Embryonic facial prominence (tissue), 1 donor: ENCODE data around the gene HCAR3.
"Not testable (repeated sequence)": the region's sequence is repeated elsewhere in the genome, so short reads cannot be mapped to it uniquely, and the experiment has no call there.

Experiments used
- DNase-seq: peaks from one replicate; pipeline ENCODE4 v3.0.0-alpha.2; 2016; ENCODE audit errors: extremely low spot score

The HCAR3 gene

DNA sequence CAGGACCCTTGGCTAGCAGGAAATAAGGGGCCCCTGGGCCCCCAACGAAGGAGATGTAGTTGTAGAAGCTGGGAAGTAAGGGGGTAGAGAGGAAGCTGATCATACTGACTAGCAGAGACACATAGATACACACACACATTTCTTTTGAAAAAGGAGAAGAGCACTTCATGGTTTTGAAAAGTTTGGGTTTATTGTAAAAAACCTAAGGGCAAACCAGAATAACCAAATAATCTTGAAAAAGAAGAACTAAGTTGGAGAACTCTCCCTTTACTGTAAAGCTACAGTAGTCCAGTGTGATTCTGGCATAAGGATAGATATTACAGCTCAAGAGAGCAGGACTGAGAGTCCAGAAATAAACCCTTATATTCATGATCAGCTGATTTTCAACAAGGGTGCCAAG lies 5.8 kb upstream of the HCAR3 start:
- no peak for DNase-seq

DNA sequence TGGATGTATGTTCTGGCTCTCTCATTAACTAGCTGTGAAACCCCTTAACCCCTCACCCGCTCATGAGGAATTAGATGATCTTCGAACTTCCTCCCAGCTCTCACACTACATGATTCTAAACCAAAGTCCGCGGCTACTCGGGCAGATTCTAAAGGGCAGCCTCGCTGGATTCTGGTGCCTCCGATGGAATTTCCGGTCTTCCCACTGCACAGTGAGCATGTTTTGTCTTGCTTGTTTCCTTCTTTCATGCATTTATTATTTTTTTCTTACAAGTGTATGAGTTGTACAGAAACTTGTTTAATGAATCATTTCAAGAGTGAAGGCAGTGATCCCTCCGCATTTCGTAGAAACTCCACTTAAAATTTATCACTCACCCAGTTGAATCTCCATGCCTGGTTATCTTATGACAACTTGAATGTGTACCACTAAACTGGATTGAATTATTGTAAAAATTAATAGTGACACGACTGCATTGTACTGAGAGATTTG lies 4.5 kb upstream of the HCAR3 start:
- no peak for DNase-seq

DNA sequence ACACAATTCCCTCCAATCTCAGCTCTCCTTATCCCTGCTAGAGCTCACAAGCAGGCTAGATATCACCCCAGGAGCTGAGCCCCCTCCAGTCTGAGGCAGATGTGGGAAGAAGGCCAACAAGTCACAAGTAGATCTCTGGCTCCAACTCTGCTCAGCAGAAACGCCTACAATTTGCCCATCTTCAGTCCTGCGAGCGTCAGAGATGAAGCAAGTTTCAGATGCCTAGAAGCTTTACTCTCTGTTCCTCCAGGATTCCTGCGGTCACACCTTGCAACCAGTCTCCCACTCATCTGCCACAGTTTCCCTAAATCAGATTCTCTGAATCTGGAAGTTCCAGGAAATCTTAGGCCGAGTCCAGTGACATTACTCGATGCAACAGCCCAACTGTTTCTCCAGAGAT lies 1.4 kb downstream of the HCAR3 start:
- not testable (repeated sequence) for DNase-seq

DNA sequence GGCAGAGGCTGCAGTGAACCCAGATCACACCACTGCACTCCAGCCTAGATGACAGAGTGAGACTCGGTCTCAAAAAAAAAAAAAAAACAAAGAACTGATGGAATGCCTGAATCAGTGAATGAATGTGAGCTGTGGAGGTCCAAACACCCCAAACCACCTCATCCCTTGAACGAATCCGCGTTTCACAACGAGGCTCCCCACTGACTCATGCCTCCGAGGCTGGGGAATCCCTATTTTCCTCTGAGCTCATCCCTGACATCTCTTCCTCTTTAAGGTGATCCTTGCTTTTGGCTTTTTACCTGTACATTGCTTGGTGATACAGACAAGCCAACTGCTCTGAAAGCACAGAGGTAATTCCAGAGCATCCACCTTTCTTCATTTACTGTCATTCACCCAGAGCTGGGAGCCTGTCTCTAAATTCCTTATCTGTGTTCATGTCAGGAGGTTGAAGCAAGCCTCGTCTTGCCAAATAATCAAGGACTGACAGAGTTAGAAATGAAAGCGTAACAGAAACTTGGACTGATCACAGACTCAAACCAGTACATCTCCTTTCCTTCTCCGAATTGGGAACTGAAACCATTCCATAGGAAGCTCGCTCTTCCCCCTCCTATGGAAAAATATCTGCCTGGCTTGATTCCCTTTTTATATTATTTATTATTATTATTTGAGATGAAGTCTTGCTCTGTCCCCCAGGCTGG lies 3.0 kb downstream of the HCAR3 start:
- DNase-seq, result not testable (repeated sequence)

DNA sequence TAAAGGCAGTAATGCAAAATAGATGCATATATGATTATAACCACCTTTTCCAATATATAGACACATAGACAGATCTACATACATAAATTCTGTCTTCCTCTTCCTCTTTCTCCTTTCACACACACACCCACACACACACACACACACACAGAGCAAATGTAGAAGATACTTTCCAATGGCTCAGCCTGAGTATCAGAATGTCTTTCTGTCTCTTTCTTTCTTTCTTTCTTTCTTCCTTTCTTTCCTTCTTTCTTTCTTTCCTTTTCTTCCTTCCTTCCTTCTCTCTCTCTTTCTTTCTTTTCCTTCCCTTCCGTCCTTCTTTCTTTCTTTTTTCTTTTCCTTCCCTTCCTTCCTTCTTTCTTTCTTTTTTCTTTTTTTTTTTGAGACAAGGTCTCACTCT lies 5.3 kb downstream of the HCAR3 start:
- not testable (repeated sequence) for DNase-seq

DNA sequence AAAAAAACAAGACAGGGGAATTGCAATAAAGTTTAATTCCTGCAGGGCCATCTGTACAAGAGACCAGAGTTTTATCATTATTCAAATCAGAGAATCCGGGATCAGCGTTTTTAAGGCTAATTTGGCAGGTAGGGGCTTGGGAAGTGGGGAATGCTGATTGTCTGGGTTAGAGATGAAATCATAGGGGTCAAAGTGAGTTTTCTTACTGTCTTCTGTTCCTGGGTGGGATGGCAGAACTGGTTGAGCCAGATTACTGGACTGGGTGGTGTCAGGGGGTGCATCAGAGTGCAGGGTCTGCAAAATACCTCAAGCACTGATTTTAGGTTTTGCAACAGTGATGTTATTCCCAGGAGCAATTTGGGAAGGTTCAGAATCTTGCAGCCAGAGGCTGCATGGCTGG lies 6.3 kb downstream of the HCAR3 start:
- DNase-seq, result not testable (repeated sequence)

DNA sequence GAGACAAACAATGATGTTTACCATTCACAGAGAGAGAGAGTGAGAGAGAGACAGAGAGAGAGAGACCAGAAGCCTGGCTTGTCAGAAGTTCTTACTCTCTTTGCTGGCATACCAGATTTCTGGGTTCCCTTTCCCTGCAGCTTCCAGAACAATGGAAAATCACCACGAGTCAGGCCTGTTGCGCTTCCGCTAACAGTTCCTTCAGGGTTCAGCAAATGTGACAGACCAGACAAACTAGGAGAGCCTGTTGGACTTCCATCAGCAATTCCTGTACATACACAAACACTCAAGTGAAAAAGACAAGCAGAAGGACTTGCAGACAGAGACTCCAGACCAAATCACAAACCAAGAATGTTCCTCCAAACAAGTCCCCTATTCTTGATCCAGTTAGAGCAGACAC lies 7.3 kb downstream of the HCAR3 start:
- not testable (repeated sequence) for DNase-seq

DNA sequence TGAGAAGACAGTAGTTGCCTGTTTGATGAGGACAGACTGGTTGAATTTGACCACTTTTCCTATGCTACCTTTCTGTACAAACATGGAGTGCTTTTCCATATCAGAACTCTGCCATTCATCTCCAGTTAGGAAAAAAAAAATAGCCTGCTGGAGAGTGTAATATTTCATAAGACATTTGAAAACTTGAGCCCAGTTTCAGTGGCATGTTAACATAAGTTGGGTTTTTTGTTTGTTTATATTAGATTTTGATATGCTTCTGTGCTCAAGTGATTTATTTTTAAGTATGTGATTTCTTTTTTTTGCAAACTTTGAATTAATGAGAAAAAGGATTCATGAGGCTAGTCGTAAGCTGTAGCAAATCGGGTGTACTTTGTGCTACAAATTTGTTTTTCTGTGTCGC lies 12.8 kb downstream of the HCAR3 start:
- DNase-seq, result not testable (repeated sequence)

DNA sequence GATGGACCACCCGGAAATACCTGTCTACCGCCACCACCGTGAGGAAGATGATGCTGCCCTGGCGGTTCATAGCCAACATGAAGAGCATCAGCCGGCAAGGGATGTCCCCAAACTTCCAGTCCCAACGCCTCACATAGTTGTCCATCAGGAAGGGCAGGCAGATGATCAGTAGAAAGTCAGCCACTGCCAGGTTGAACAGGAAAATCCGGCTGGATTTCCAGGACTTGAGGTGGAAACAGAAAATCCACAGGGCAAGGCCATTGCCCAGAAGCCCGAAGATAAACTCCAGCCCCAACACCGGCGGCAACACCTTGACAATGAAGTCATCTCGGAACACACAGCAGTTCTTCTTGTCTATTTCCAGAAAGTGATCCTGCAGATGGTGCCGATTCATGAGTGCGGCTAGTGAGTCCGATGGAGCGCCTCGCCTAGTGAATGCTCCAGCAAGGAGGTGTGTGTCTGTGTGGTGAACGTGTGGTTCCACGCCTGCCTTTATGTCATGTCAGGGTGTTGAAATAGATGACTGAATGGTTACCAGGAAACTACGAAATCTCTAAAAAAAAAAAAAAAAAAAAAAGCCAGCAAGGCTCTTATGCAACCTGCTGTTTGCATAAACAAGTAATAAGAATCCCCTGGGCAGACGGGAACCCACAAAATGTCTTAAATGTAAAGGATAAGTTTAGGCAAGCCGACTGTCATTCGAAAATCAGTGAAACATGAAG lies 13.6 kb downstream of the HCAR3 start, which contains the start of gene HCAR2:
Gene HCAR2, minus strand, starts transcription at position 468 of the 722 bp plus-strand sequence. Its CDS starts 74 bp downstream, at position 394.
- not testable (repeated sequence) for DNase-seq

DNA sequence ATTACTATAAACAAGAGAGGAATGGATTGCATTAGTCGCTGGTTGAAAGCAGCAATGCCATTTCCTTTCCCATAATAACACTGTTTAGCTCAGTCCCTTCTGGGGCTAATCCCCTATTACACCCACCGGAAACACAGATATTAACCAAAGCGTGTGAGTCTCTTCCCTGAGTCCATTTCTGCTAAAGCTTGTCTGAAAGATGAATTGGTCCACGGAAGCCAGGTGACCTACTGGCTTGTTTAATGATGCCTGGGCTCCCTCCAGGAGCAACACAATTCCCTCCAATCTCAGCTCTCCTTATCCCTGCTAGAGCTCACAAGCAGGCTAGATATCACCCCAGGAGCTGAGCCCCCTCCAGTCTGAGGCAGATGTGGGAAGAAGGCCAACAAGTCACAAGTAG lies 15.1 kb downstream of the HCAR3 start:
- not testable (repeated sequence) for DNase-seq

DNA sequence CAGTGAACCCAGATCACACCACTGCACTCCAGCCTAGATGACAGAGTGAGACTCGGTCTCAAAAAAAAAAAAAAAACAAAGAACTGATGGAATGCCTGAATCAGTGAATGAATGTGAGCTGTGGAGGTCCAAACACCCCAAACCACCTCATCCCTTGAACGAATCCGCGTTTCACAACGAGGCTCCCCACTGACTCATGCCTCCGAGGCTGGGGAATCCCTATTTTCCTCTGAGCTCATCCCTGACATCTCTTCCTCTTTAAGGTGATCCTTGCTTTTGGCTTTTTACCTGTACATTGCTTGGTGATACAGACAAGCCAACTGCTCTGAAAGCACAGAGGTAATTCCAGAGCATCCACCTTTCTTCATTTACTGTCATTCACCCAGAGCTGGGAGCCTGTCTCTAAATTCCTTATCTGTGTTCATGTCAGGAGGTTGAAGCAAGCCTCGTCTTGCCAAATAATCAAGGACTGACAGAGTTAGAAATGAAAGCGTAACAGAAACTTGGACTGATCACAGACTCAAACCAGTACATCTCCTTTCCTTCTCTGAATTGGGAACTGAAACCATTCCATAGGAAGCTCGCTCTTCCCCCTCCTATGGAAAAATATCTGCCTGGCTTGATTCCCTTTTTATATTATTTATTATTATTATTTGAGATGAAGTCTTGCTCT lies 16.4 kb downstream of the HCAR3 start:
- DNase-seq, result not testable (repeated sequence)

DNA sequence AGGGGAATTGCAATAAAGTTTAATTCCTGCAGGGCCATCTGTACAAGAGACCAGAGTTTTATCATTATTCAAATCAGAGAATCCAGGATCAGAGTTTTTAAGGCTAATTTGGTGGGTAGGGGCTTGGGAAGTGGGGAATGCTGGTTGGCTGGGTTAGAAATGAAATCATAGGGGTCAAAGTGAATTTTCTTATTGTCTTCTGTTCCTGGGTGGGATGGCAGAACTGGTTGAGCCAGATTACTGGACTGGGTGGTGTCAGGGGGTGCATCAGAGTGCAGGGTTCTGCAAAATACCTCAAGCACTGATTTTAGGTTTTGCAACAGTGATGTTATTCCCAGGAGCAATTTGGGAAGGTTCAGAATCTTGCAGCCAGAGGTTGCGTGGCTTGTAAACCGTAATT lies 19.7 kb downstream of the HCAR3 start:
- not testable (repeated sequence) for DNase-seq

DNA sequence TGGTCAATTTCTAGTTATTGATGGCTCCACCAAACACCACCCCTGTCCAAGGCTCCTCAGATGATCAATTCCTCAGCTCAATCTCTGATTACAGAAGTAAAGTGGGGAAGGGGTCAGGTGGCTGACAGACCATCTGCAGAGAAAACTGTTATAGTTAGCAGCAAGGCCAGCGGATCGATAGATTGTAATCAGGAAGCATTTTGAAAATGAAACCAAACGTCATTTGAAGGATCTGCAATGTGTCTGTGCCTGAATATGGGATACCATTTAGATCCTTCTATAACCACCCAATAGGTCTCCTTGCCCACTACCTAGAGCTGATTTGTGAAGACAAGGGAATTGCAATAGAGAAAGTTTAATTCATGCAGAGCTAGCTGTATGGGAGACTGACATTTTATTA lies 25.0 kb downstream of the HCAR3 start:
- DNase-seq, result no peak

DNA sequence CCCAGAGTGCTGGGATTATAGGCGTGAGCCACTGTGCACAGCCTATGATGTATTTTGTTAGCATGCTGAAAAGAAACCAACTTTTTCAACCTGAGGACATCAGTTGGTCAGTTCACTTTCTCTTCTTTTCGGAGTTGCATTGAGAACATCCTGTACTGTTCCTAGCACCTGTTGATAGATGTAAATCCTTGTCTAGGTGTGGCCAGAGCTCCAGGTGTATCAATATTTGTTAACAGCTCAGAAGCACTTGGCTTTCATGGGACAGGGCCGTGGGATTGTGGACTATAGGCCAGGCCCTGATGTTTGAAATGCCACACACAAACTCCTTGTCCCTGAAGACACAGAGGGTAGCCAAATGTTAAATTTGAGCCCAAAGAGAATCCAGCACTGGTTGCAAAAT lies 28.3 kb downstream of the HCAR3 start:
- no peak for DNase-seq

DNA sequence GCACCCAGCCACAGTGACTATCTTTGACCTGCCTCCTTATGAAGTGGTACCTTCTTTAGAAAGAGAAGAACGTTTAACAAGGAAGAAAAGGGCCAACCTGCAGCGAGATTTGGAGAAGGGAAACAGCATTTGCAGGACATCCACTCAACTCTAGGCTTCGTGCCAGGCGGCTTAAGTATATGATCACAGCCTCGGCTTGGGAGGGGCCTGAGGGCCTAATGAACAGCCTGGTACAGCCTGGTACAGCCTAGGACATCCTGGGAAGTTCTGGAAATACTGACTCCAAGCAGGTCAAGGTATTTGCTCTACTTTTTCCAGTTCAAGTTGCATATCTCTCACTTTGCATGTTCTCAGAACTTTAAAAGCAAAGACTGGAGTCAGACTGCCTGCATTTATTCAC lies 29.5 kb downstream of the HCAR3 start:
- DNase-seq, result no peak

DNA sequence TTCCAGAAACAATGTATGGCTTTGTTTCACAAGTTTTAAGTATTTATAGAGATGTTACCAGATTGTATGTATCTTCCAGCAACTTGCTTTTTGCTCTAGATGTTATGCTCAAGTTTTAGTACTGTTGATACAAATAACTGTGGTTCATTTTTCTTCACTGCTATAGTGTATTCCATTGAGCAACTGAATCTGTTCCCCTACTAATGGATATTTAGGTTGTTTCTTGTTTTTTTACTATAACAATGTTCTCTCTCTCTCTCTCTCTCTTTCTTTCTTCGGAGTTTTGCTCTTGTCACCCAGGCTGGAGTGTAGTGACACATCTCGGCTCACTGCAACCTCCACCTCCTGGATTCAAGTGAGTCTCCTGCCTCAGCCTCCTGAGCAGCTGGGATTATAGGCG lies 30.1 kb downstream of the HCAR3 start:
- DNase-seq, result no peak

DNA sequence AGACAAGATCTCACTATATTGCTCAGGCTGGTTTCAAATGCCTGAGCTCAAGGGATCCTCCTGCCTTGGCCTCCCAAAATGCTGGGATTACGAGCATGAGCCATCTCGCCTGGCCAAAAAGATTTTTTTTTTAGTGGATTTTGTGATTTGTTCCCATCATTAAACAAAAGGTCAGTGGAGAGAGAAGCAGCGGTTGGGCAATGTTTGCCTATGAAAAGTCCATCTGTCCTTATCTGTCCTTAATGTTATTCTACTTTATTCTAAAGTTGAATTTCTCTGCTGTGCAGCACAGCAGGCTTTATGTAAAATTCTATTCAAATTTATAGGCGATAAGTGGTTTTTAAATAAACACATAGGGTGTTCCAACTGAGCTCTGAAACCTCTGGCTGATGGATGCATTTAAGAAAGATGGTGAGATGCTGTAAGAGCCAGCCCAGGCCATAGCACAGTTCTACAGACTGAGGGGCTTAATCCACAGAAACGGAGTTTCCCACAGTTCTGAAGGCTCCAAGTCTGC lies 32.3 kb downstream of the HCAR3 start:
- DNase-seq, result no peak

DNA sequence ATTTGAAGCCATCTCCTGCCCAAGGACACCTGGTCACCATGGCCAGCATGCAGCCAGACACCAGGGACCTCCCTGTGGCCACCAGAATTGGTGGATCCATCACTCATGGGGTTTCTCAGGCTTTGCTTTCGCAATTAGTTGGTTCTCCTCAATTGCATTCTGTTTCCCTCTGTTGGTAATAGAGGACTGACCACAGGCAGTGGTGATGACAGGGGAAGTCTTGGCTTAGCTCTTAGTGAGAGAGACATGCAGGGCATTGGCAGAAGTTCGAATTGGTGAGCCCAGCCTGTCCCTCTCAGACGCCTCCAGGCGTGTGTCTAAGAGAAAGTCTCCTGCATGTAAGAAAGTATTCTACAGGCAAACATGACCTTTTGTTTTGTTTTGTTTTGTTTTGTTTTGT lies 34.8 kb downstream of the HCAR3 start:
- no peak for DNase-seq

DNA sequence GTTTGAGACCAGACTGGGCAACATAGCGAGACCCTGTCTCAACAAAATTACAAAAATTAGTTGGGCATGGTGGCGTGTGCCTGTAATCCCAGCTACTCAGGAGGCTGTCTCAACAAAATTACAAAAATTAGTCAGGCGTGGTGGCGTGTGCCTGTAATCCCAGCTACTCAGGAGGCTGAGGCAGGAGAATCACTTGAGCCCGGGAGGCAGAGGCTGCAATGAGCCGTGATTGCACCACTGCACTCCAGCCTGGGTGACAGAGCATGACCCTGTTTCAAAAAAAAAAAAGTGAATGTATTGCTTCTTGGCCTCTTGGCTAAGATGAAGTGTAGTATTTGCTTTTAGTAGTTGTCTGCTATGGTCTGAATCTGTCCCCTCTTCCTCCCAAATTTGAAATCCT lies 35.6 kb downstream of the HCAR3 start:
- DNase-seq, result not testable (repeated sequence)

DNA sequence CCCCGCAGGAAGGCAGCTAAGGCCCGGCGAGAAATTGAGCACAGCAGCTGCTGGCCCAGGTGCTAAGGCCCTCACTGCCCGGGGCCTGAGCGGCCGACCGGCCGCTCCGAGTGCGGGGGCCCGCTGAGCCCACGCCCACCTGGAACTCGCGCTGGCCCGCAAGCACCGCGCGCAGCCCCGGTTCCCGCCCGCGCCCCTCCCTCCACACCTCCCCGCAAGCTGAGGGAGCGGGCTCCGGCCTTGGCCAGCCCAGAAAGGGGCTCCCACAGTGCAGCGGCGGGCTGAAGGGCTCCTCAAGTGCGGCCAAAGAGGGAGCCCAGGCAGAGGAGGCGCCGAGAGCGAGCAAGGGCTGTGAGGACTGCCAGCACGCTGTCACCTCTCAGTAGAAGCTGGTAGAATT lies 39.8 kb downstream of the HCAR3 start:
- DNase-seq, result not testable (repeated sequence)

DNA sequence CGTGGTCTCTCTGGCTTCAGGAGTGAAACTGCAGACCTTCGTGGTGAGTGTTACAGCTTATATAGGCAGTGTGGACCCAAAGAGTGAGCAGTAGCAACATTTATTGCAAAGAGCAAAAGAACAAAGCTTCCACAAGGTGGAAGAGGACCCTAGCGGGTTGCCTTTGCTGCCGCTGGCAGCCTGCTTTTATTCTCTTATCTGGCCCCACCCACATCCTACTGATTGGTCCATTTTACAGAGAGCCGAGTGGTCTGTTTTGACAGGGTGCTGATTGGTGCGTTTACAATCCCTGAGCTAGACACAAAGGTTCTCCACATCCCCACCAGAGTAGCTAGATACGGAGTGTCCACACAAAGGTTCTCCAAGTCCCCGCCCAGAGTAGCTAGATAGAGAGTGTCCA lies 40.6 kb downstream of the HCAR3 start:
- not testable (repeated sequence) for DNase-seq

DNA sequence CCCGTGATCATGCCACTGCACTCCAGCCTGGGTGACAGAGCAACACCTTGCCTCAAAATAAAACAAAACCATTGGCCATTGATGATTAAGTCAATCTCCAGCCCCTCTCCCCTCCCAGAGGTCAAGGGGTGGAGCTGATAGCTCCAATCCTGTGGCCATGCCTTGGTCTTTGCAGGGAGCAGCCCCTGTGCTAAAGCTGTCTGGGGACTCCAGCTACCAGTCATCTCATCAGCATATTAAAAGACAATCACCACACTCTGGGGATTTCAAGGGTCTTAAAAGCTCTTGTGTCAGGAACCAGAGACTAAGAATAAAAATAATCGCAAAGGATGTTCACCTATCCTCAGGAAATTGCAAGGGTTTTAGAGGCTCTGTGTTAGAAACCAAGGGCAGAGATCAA lies 44.1 kb downstream of the HCAR3 start:
- no peak for DNase-seq
